IMR-90 (cell line): ENCODE measurements around the gene GFOD2. TPM values are rescaled to one million over a fixed set of nuclear protein-coding genes. Genes with fewer than 3 reads are reported as not detected.

Source experiments
- ATAC-seq: fragments of 200-7000 bp; cut with Tn5 transposase; 2 replicates; pipeline ENCODE4 v1.9.1; 2020; ENCODE audit warnings: low read depth, mild to moderate bottlenecking, moderate library complexity
- BruUV-seq: library from RNA; stranded (reverse); fragments of 400-500 nt; replicated peaks from 2 replicates; lab custom pipeline; 2021; lab: Mats Ljungman, UMichigan
- CTCF ChIA-PET: fragments of 300-600 bp; formaldehyde crosslinking; extraction: SDS; loops from one replicate; lab custom pipeline; 2021; ENCODE audit warnings: antibody characterized with exemption; lab: Yijun Ruan, JAX
- POLR2A ChIA-PET: fragments of 300-600 bp; sonication (Branson Sonifier 250); formaldehyde crosslinking; loops from one replicate; lab custom pipeline; 2022; ENCODE audit warnings: antibody characterized with exemption; ENCODE audit not compliant: unreplicated experiment; lab: Charles Lee
- DNase-seq: peaks from one replicate; pipeline ENCODE4 v3.0.0; 2013
- H2AFZ ChIP-seq: replicated peaks from 2 replicates; pipeline ENCODE3; 2013; ENCODE audit warnings: low read length, mild to moderate bottlenecking; ENCODE audit not compliant: poor library complexity
- H2AK5ac ChIP-seq: 2 replicates; pipeline ENCODE4 v1.6.1; 2013; ENCODE audit warnings: low read depth, low read length, inconsistent platforms
- H2AK9ac ChIP-seq: replicated peaks from 2 replicates; pipeline ENCODE3; 2013; ENCODE audit warnings: mild to moderate bottlenecking, low read depth, low read length, moderate library complexity; ENCODE audit not compliant: poor library complexity
- H2BK120ac ChIP-seq: 2 replicates; pipeline ENCODE4 v1.6.1; 2013; ENCODE audit warnings: low read depth, low read length, inconsistent platforms
- H2BK15ac ChIP-seq: 3 replicates; pipeline ENCODE4 v1.6.1; 2013; ENCODE audit warnings: low read depth, low read length, inconsistent platforms
- H2BK20ac ChIP-seq: 2 replicates; pipeline ENCODE4 v1.6.1; 2013; ENCODE audit warnings: low read depth, mild to moderate bottlenecking, inconsistent platforms, low read length, moderate library complexity
- H2BK5ac ChIP-seq: 2 replicates; pipeline ENCODE4 v1.6.1; 2013; ENCODE audit warnings: mild to moderate bottlenecking, low read depth, low read length, inconsistent platforms; ENCODE audit not compliant: poor library complexity, severe bottlenecking
- H3K14ac ChIP-seq: replicated peaks from 2 replicates; pipeline ENCODE4 v1.6.1; 2013; ENCODE audit warnings: low read depth, low read length, inconsistent platforms
- H3K18ac ChIP-seq: 2 replicates; pipeline ENCODE4 v1.6.1; 2013; ENCODE audit warnings: low read depth, low read length, control low read depth
- H3K23ac ChIP-seq: 2 replicates; pipeline ENCODE4 v1.6.1; 2013; ENCODE audit warnings: low read depth, low read length, inconsistent platforms
- H3K27ac ChIP-seq: 2 replicates; pipeline ENCODE4 v1.5.1; 2013; ENCODE audit warnings: mild to moderate bottlenecking, control low read depth, low read length; ENCODE audit not compliant: insufficient read depth
- H3K27me3 ChIP-seq: 2 replicates; pipeline ENCODE4 v1.6.1; 2013; ENCODE audit warnings: low read length; ENCODE audit not compliant: control insufficient read depth, insufficient read depth
- H3K36me3 ChIP-seq: 2 replicates; pipeline ENCODE4 v1.6.1; 2013; ENCODE audit warnings: low read length, mixed read lengths; ENCODE audit not compliant: control insufficient read depth, insufficient read depth
- H3K4ac ChIP-seq: 2 replicates; pipeline ENCODE4 v1.6.1; 2013; ENCODE audit warnings: low read depth, low read length, inconsistent platforms
- H3K4me1 ChIP-seq: 2 replicates; pipeline ENCODE4 v1.6.1; 2013; ENCODE audit warnings: low read length, mixed read lengths; ENCODE audit not compliant: control insufficient read depth, insufficient read depth
- H3K4me2 ChIP-seq: 2 replicates; pipeline ENCODE4 v1.6.1; 2013; ENCODE audit warnings: low read depth, mild to moderate bottlenecking, control low read depth, low read length, moderate library complexity
- H3K4me3 ChIP-seq: 2 replicates; pipeline ENCODE4 v1.5.1; 2013; ENCODE audit warnings: low read depth, mild to moderate bottlenecking, control low read depth, low read length, moderate library complexity; ENCODE audit not compliant: insufficient read depth
- H3K56ac ChIP-seq: 2 replicates; pipeline ENCODE4 v1.6.1; 2013; ENCODE audit warnings: low read length, inconsistent platforms; ENCODE audit not compliant: insufficient read depth; ENCODE audit errors: extremely low read depth
- H3K79me1 ChIP-seq, 2 experiments: 2 replicates each; pipeline ENCODE4 v1.6.1; 2013; ENCODE audit warnings: low read length in 2 of 2, inconsistent platforms in 1 of 2, low read depth in 1 of 2
- H3K9ac ChIP-seq: 2 replicates; pipeline ENCODE4 v1.6.1; 2013; ENCODE audit warnings: low read depth, low read length, control low read depth
- H3K9me1 ChIP-seq: 2 replicates; pipeline ENCODE4 v1.6.1; 2013; ENCODE audit warnings: low read length, inconsistent platforms; ENCODE audit not compliant: insufficient read depth
- H3K9me3 ChIP-seq: 2 replicates; pipeline ENCODE4 v1.6.1; 2013; ENCODE audit warnings: low read length; ENCODE audit not compliant: control insufficient read depth, insufficient read depth
- H4K20me1 ChIP-seq: 2 replicates; pipeline ENCODE4 v1.6.1; 2013; ENCODE audit warnings: low read length, inconsistent platforms; ENCODE audit not compliant: insufficient read depth
- H4K5ac ChIP-seq: 2 replicates; pipeline ENCODE4 v1.6.1; 2013; ENCODE audit warnings: mild to moderate bottlenecking, low read depth, low read length, control low read depth
- H4K8ac ChIP-seq, 2 experiments: 2 replicates each; pipeline ENCODE4 v1.6.1; 2013; ENCODE audit warnings: low read depth in 2 of 2, low read length in 2 of 2, control low read depth in 1 of 2, inconsistent platforms in 1 of 2
- H4K91ac ChIP-seq: 2 replicates; pipeline ENCODE4 v1.6.1; 2013; ENCODE audit warnings: low read depth, low read length, inconsistent platforms; ENCODE audit not compliant: insufficient read depth
- BHLHE40 ChIP-seq: fragments of 150-350 bp; IDR thresholded peaks from 2 replicates; pipeline ENCODE4 v1.6.1; 2016; ENCODE audit warnings: mild to moderate bottlenecking, low read depth, low read length
- CEBPB ChIP-seq: IDR thresholded peaks from 2 replicates; pipeline ENCODE4 v1.6.1; 2012; ENCODE audit warnings: low read depth, low read length, improper control_type of control experiment
- CHD1 ChIP-seq: IDR thresholded peaks from 2 replicates; pipeline ENCODE4 v1.6.1; 2012; ENCODE audit warnings: low read depth, low read length, improper control_type of control experiment
- FOS ChIP-seq: fragments of 150-350 bp; IDR thresholded peaks from 2 replicates; pipeline ENCODE4 v1.6.1; 2016; ENCODE audit warnings: low read depth, low read length
- MAFK ChIP-seq: IDR thresholded peaks from 2 replicates; pipeline ENCODE4 v1.6.1; 2012; ENCODE audit warnings: low read depth, low read length, improper control_type of control experiment
- MAZ ChIP-seq: IDR thresholded peaks from 2 replicates; pipeline ENCODE4 v1.6.1; 2012; ENCODE audit warnings: low read depth, mild to moderate bottlenecking, low read length, improper control_type of control experiment, moderate library complexity, borderline replicate concordance
- MXI1 ChIP-seq: IDR thresholded peaks from 2 replicates; pipeline ENCODE4 v1.6.1; 2012; ENCODE audit warnings: low read depth, mild to moderate bottlenecking, low read length, moderate library complexity, borderline replicate concordance
- NFE2L2 ChIP-seq: fragments of 150-350 bp; IDR thresholded peaks from 2 replicates; pipeline ENCODE4 v1.6.1; 2016; ENCODE audit warnings: low read depth, mild to moderate bottlenecking, low read length
- POLR2A ChIP-seq: IDR thresholded peaks from 2 replicates; pipeline ENCODE4 v1.6.1; 2012; ENCODE audit warnings: mild to moderate bottlenecking, low read depth, low read length
- RAD21 ChIP-seq: IDR thresholded peaks from 2 replicates; pipeline ENCODE4 v1.6.1; 2012; ENCODE audit warnings: low read length, improper control_type of control experiment
- RCOR1 ChIP-seq: IDR thresholded peaks from 2 replicates; pipeline ENCODE4 v1.6.1; 2012; ENCODE audit warnings: mild to moderate bottlenecking, low read length, improper control_type of control experiment; ENCODE audit not compliant: insufficient replicate concordance
- RFX5 ChIP-seq: IDR thresholded peaks from 2 replicates; pipeline ENCODE4 v1.8.0; 2012; ENCODE audit warnings: low read depth, mild to moderate bottlenecking, low read length, moderate library complexity
- SMC3 ChIP-seq: fragments of 150-350 bp; IDR thresholded peaks from 2 replicates; pipeline ENCODE4 v1.6.1; 2016; ENCODE audit warnings: low read depth, mild to moderate bottlenecking, antibody characterized with exemption, low read length, moderate library complexity
- WGBS, 2 experiments: methylation state at CpG; one replicate each; pipeline versions ENCODE4 v1.1.5 to v1.1.7; 2013; ENCODE audit warnings: missing lambda C conversion rate in 2 of 2; ENCODE audit not compliant: insufficient read length in 1 of 2; ENCODE audit errors: extremely low coverage in 2 of 2; 5-methylcytosine and 5-hydroxymethylcytosine counted together
- dilution Hi-C: fragments of 300-500 bp; cut with HindIII; formaldehyde crosslinking; loops from one replicate; pipeline ENCODE4 v1.14.3; 2018; ENCODE audit warnings: low sequenced_read_pairs; ENCODE audit not compliant: unreplicated experiment
- in situ Hi-C: fragments of 300-500 bp; cut with MboI; formaldehyde crosslinking; loops from 3 replicates; pipeline ENCODE4 v1.14.3; 2019; ENCODE audit warnings: low sequenced_read_pairs, inconsistent platforms, mixed read lengths
- intact Hi-C: fragments of 100-400 bp; cut with micrococcal nuclease; formaldehyde crosslinking; loops from 2 replicates; pipeline ENCODE4 v1.10.0; 2022
- polyA plus RNA-seq, 3 experiments: library from polyadenylated mRNA; depleted of rRNA; stranded (reverse); fragments of >200 nt; gene quantifications; 2 replicates each; pipeline ENCODE4 v1.2.3, GENCODE V29; 2012; ENCODE audit warnings: low replicate concordance in 1 of 3
- total RNA-seq: library from RNA; depleted of rRNA; stranded (reverse); fragments of >200 nt; gene quantifications from 2 replicates; pipeline ENCODE4 v1.2.3, GENCODE V29; 2012
- TF ChIP-seq, protein P1 (sequence below): fragments of 150-350 bp; IDR thresholded peaks from 2 replicates; pipeline ENCODE4 v1.6.1; 2017; ENCODE audit warnings: mild to moderate bottlenecking, antibody characterized with exemption, low read length, low read depth
- TF ChIP-seq, protein P2 (sequence below): conservative IDR thresholded peaks from 2 replicates; pipeline ENCODE4 v1.5.1; 2012; ENCODE audit warnings: mild to moderate bottlenecking, low read depth, low read length, improper control_type of control experiment
- TF ChIP-seq, protein P3 (sequence below): fragments of 150-350 bp; IDR thresholded peaks from 2 replicates; pipeline ENCODE4 v1.6.1; 2016; ENCODE audit warnings: low read depth, mild to moderate bottlenecking, low read length, moderate library complexity, borderline replicate concordance

The GFOD2 gene
- total and polyA plus RNA-seq, 2 of the 4 experiments (the other 2 are of a cell fraction): 12.3 to 18.1 TPM

DNA sequence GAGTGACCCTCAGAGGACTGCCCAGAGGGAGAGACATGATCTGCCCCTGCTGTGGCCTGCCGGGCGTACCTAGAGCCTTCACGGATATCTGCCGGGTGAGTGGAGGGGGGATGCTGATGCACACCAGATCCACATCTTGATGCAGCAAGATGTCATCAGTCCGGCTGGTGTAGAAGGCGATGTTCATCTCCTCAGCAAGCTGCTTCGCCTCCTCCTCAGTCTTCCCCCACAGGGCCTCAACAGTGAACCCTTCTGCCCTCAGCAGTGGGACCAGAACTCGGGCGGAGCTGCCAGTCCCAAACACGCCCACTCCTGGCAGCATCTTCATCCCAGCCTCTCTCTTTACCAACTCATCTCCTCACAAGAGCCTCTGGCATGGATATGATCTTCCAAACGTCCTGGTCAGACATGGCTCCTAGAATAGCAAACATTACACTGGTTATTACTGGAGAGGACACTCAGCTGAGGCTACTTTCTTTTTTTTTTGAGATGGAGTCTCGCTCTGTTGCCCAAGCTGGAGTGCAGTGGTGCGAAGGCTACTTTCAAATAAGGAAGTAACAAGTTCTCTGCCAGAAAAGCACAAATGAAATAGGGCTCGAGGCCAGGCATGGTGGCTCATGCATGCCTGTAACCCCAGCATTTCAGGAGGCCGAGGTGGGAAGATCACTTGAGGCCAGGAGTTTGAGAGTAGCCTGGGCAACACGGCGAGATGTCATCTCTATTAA, 33.6 kb downstream of the GFOD2 start:
- H3K18ac ChIP-seq: no peak overlapping the region
- H4K8ac ChIP-seq: no peak overlapping the region
- no peak overlapping the region for H2AFZ ChIP-seq
- H2BK5ac ChIP-seq: no peak overlapping the region
- CTCF ChIA-PET: no interaction called here
- no peak overlapping the region for H2AK5ac ChIP-seq
- H2BK15ac ChIP-seq: no peak overlapping the region
- no peak for TF ChIP-seq BHLHE40
- TF ChIP-seq, protein P1, sequence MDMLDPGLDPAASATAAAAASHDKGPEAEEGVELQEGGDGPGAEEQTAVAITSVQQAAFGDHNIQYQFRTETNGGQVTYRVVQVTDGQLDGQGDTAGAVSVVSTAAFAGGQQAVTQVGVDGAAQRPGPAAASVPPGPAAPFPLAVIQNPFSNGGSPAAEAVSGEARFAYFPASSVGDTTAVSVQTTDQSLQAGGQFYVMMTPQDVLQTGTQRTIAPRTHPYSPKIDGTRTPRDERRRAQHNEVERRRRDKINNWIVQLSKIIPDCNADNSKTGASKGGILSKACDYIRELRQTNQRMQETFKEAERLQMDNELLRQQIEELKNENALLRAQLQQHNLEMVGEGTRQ: no peak
- TF ChIP-seq, protein P2, sequence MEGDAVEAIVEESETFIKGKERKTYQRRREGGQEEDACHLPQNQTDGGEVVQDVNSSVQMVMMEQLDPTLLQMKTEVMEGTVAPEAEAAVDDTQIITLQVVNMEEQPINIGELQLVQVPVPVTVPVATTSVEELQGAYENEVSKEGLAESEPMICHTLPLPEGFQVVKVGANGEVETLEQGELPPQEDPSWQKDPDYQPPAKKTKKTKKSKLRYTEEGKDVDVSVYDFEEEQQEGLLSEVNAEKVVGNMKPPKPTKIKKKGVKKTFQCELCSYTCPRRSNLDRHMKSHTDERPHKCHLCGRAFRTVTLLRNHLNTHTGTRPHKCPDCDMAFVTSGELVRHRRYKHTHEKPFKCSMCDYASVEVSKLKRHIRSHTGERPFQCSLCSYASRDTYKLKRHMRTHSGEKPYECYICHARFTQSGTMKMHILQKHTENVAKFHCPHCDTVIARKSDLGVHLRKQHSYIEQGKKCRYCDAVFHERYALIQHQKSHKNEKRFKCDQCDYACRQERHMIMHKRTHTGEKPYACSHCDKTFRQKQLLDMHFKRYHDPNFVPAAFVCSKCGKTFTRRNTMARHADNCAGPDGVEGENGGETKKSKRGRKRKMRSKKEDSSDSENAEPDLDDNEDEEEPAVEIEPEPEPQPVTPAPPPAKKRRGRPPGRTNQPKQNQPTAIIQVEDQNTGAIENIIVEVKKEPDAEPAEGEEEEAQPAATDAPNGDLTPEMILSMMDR: no peak
- TF ChIP-seq RCOR1: no peak
- no peak for TF ChIP-seq MXI1
- TF ChIP-seq CHD1: no peak
- TF ChIP-seq RAD21: no peak
- TF ChIP-seq FOS: no peak
- TF ChIP-seq, protein P3, sequence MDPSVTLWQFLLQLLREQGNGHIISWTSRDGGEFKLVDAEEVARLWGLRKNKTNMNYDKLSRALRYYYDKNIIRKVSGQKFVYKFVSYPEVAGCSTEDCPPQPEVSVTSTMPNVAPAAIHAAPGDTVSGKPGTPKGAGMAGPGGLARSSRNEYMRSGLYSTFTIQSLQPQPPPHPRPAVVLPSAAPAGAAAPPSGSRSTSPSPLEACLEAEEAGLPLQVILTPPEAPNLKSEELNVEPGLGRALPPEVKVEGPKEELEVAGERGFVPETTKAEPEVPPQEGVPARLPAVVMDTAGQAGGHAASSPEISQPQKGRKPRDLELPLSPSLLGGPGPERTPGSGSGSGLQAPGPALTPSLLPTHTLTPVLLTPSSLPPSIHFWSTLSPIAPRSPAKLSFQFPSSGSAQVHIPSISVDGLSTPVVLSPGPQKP: no peak
- TF ChIP-seq NFE2L2: no peak
- TF ChIP-seq CEBPB: no peak
- TF ChIP-seq POLR2A: no peak
- no peak for TF ChIP-seq SMC3
- no peak for TF ChIP-seq RFX5
- TF ChIP-seq MAZ: no peak
- TF ChIP-seq MAFK: no peak
- no peak overlapping the region for H3K56ac ChIP-seq
- peaks cover 17% of the 10 kb centered on the region for H3K36me3 ChIP-seq
- DNase-seq (no peak), ATAC-seq (no peak)
- in situ Hi-C loops: no loop called here
- peaks cover 8 to 36% of the 10 kb centered on the region in 2 experiments; a peak in 3 of 4 replicates for H3K79me1 ChIP-seq
- no peaks in the 10 kb centered on the region for H3K9me3 ChIP-seq
- H2BK20ac ChIP-seq: no peak overlapping the region
- no peak overlapping the region for H2BK120ac ChIP-seq
- WGBS, 2 experiments: 80% methylated on average over 4 of the region's 17 CpGs; no CpG with 5 or more reads in 1 of the 2 experiments
- no peak overlapping the region for H3K9ac ChIP-seq
- H3K4me3 ChIP-seq: no peak overlapping the region
- no peak overlapping the region for H3K4me2 ChIP-seq
- peaks cover 10% of the 10 kb centered on the region for H3K9me1 ChIP-seq
- intact Hi-C loops: no loop called here
- dilution Hi-C loops: no loop called here
- H3K27me3 ChIP-seq: no peaks in the 10 kb centered on the region
- no peak overlapping the region for H4K91ac ChIP-seq
- no TSS peak for BruUV-seq
- no peak overlapping the region for H3K4ac ChIP-seq
- H3K14ac ChIP-seq: no peak overlapping the region
- peaks cover 2% of the 10 kb centered on the region; the same call in 1 of the 2 replicates for H3K4me1 ChIP-seq
- no peak overlapping the region for H4K5ac ChIP-seq
- H2AK9ac ChIP-seq: no peak overlapping the region
- H3K27ac ChIP-seq: no peak overlapping the region
- POLR2A ChIA-PET: no interaction called here
- no peaks in the 10 kb centered on the region for H4K20me1 ChIP-seq
- H3K23ac ChIP-seq: no peak overlapping the region
